NB4 (cell line): ENCODE measurements around the gene COL4A2.
"Not testable (repeated sequence)": the region's sequence is repeated elsewhere in the genome, so short reads cannot be mapped to it uniquely, and the experiment has no call there.

Experiments used
- DNase-seq: peaks from one replicate; pipeline ENCODE4 v3.0.0; 2010; ENCODE audit warnings: low read depth
- H3K4me3 ChIP-seq: one replicate; pipeline ENCODE4 v1.5.1; 2011; ENCODE audit warnings: mild to moderate bottlenecking, low read depth, low read length, moderate library complexity
- CTCF ChIP-seq: IDR thresholded peaks from one replicate; pipeline ENCODE4 v1.5.1; 2012; ENCODE audit warnings: low read depth, low read length
- MYC ChIP-seq: IDR thresholded peaks from 2 replicates; pipeline ENCODE4 v1.6.1; 2011; ENCODE audit warnings: low read depth, low read length
- POLR2A ChIP-seq: IDR thresholded peaks from 2 replicates; pipeline ENCODE4 v1.6.1; 2011; ENCODE audit warnings: mild to moderate bottlenecking; ENCODE audit not compliant: insufficient read length; ENCODE audit errors: extremely low read depth
- TF ChIP-seq, protein P1 (sequence below): IDR thresholded peaks from 2 replicates; pipeline ENCODE4 v1.6.1; 2011; ENCODE audit warnings: low read depth, low read length

The COL4A2 gene

GRCh38 chr13:110483386-110483968 is 176.4 kb downstream of the COL4A2 start:
- H3K4me3 ChIP-seq = no peak overlapping the region
- TF ChIP-seq, protein P1, sequence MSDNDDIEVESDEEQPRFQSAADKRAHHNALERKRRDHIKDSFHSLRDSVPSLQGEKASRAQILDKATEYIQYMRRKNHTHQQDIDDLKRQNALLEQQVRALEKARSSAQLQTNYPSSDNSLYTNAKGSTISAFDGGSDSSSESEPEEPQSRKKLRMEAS = no peak
- TF ChIP-seq POLR2A (no peak), CTCF (no peak), MYC (no peak)
- DNase-seq = no peak

- no peak for DNase-seq
- no peak for TF ChIP-seq CTCF
- TF ChIP-seq POLR2A = no peak
- TF ChIP-seq, protein P1 = no peak
- no peak for TF ChIP-seq MYC
Observed at GRCh38 chr13:110484290-110485048, 177.4 kb downstream of the COL4A2 start.

GRCh38 chr13:110485604-110486003 is 178.5 kb downstream of the COL4A2 start:
- DNase-seq = no peak
- H3K4me3 ChIP-seq = no peak overlapping the region
- TF ChIP-seq POLR2A (no peak), MYC (no peak), CTCF (no peak)
- TF ChIP-seq, protein P1 = no peak

More at GRCh38 chr13:110484290-110485048, 177.4 kb downstream of the COL4A2 start:
- H3K4me3 ChIP-seq = no peak overlapping the region

GRCh38 chr13:110486061-110486715 is 179.1 kb downstream of the COL4A2 start:
- no peak overlapping the region for H3K4me3 ChIP-seq
- DNase-seq = no peak
- no peak for TF ChIP-seq CTCF
- TF ChIP-seq, protein P1 = no peak

GRCh38 chr13:110486880-110487279 is 179.8 kb downstream of the COL4A2 start:
- not testable (repeated sequence) for H3K4me3 ChIP-seq, DNase-seq

DNA sequence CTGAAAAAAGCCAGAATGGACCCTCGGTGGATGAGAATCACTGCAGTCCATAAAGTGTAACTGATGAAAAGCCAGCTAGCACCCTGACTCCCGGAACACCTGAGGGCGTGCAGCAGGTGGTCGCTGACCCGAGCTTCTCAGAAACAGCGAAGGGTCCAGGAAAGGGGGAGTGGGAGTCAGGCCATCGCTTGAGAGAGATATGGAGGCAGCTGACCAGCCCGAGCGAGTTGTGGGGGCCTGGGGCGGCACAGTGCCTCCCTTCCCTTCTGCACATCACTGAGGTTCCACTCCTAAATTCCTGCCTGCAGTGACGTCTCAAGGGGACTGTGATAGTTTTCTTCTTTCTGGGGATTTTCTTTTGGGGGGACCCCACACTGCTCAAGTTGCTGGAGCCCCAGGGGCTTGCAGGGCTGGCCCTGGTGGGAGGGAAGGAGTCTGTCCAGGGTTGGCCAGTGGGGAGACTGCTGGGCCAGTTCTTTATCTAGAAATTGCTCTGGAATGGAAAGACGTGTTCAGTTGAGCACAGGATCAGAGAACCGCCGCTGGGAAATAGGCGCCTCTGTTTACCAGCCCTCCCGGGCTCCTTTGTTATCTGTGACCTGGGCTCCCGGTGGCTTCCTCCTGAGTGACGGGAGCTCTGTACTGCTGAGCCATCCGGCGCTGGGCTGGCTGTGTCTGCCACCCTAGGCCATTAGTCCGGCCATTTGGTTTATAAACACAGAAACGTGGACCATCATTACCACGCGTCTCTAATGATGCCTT is 183.1 kb downstream of the COL4A2 start:
- no peak overlapping the region for H3K4me3 ChIP-seq

More for the DNA sequence above, 183.1 kb downstream of the COL4A2 start:
- no peak for TF ChIP-seq MYC
- TF ChIP-seq CTCF = no peak
- TF ChIP-seq, protein P1 = no peak
- no peak for TF ChIP-seq POLR2A
- DNase-seq = no peak
